RWPE1 (cell line): ENCODE measurements around the gene HLA-C.
"Not testable (repeated sequence)": the region's sequence is repeated elsewhere in the genome, so short reads cannot be mapped to it uniquely, and the experiment has no call there.

Experiments used
- CTCF ChIA-PET: fragments of 350-600 bp; sonication (Branson Sonifier 250); formaldehyde crosslinking; extraction: SDS; loops from one replicate; lab custom pipeline; 2021; lab: Yijun Ruan, JAX
- POLR2A ChIA-PET: fragments of 400-600 bp; formaldehyde crosslinking; extraction: SDS; loops from one replicate; lab custom pipeline; 2020; ENCODE audit warnings: antibody characterized with exemption; ENCODE audit not compliant: low non-redundant PET; lab: Yijun Ruan, JAX
- DNase-seq: peaks from one replicate; pipeline ENCODE4 v3.0.0; 2012; ENCODE audit warnings: low spot score
- H3K27ac ChIP-seq: fragments of 450-650 bp; 2 replicates; pipeline ENCODE4 v1.5.1; 2017
- CTCF ChIP-seq: fragments of 450-650 bp; conservative IDR thresholded peaks from 2 replicates; pipeline ENCODE4 v1.5.1; 2017; ENCODE audit warnings: low read depth, mild to moderate bottlenecking

Gene HLA-C

GRCh38 chr6:31247813-31248212 lies 24.1 kb downstream of the HLA-C start:
- DNase-seq = no peak
- no peak overlapping the region for H3K27ac ChIP-seq
- ChIA-PET CTCF (no interaction called here), POLR2A (no interaction called here)
- TF ChIP-seq CTCF = no peak

- no peak overlapping the region for H3K27ac ChIP-seq
- DNase-seq = peak; percentile 85
- no peak for TF ChIP-seq CTCF
- ChIA-PET POLR2A (no interaction called here), CTCF (no interaction called here)
Observed at GRCh38 chr6:31246051-31246521, 25.8 kb downstream of the HLA-C start.

- ChIA-PET POLR2A (no interaction called here), CTCF (no interaction called here)
- no peak for DNase-seq
- no peak overlapping the region for H3K27ac ChIP-seq
- TF ChIP-seq CTCF = no peak
Observed at GRCh38 chr6:31243508-31243907, 28.4 kb downstream of the HLA-C start.

DNA sequence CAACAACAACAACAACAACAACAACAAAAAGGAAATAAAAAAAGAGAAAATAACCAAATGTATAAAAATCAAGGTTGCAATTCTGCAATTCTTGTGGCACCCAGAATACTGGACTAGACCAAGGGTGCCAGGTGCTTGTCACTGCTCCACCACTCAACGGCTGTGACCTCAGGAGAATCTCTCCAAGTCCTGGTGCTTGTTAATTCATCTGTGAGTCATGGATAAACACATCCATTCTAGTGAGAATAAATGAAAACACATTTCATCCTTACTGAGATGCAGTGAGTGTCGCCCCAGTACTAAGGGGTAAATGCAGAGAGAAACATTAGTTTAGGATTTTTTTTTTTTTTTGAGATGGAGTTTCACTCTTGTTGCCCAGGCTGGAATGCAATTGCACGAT lies 32.0 kb downstream of the HLA-C start:
- ChIA-PET CTCF (interaction anchor here (0.7 kb wide), 1 partner anchor 1168 kb away, joined by 4 read pairs; no protein-coding TSS in a partner anchor), POLR2A (no interaction called here)
- H3K27ac ChIP-seq = no peak overlapping the region
- TF ChIP-seq CTCF = no peak
- DNase-seq = no peak

- DNase-seq, H3K27ac ChIP-seq, POLR2A ChIA-PET: not testable (repeated sequence)
- CTCF ChIA-PET = interaction anchor here (0.6 kb wide), 1 partner anchor 1399 kb away, joined by 5 read pairs; no protein-coding TSS in a partner anchor
Observed at GRCh38 chr6:31234101-31234500, 37.8 kb downstream of the HLA-C start.

DNA sequence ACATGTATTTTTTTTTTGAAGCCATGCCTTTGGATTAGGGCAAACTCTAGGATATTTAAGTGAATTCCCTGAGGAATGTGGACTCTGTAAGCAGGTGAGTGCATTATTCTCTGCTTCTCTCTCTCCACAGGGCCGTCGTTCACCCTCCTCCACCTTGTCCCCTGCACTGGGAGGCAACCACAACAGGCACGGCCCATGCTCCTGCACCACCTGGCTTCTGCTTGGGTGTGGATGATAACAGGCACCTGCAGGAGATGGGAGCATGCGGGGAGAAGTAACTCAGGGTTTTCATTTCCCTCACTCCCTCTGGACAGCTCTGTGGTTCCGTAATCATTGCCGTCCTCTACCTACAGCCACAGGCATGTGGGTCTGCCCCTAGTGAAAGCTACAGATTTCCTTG lies 43.4 kb downstream of the HLA-C start:
- H3K27ac ChIP-seq = no peak overlapping the region
- CTCF ChIA-PET = interaction anchor here (0.5 to 0.7 kb wide), 2 partner anchors 120 to 511 kb away, joined by 3 to 4 read pairs; partner anchors contain the start of gene MDC1
- no peak for DNase-seq
- POLR2A ChIA-PET = interaction anchor here (0.7 kb wide), 1 partner anchor 56 kb away, joined by 3 read pairs; no protein-coding TSS in a partner anchor
- no peak for TF ChIP-seq CTCF

DNA sequence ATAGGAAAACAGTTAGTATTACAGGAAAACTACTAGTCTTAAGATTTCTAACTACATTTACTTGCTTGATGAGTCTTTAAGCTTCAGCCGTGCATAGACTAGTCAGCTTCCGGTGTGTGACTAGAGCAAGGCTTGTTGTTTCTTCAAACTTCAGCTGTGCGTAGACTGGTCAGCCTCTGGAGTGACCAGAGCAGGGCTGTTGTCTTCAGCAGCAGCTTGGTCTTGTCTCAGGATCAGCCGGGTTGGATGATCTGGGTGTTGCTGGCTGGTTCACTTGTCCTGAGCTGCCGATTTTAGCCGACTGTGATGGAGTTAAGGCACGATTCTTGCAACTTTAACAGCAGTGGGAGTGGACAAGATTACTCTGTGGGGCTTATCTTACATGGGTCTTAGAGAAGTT lies 44.7 kb downstream of the HLA-C start:
- no peak for TF ChIP-seq CTCF
- POLR2A ChIA-PET = no interaction called here
- no peak overlapping the region for H3K27ac ChIP-seq
- DNase-seq = no peak
- CTCF ChIA-PET = interaction anchor here (0.6 to 0.9 kb wide), 2 partner anchors 140 to 175 kb away, joined by 4 to 6 read pairs; no protein-coding TSS in a partner anchor
